NOMO-1 (cell line): Measurements from ENCODE around the gene QRFPR.
A peak's percentile ranks its signal among the peaks of the same experiment; 100 is the strongest.
"Not testable (repeated sequence)": the region's sequence is repeated elsewhere in the genome, so short reads cannot be mapped to it uniquely, and the experiment has no call there.

Source experiments
- DNase-seq, 2 experiments: peaks; one replicate each; lab custom pipeline; 2025; ENCODE audit not compliant: unreplicated experiment in 2 of 2; lab: John Stamatoyannopoulos, UW

Gene QRFPR

GRCh38 chr4:121380776-121381462 is at the start of gene QRFPR:
TSS of gene QRFPR (minus strand) at chr4:121381018. CDS start at chr4:121380647, 371 bp downstream.
- no peak for DNase-seq

GRCh38 chr4:121428721-121429120 is 47.9 kb upstream of the QRFPR start:
- no peak for DNase-seq

GRCh38 chr4:121421594-121421993 is 40.8 kb upstream of the QRFPR start:
- DNase-seq, result no peak

GRCh38 chr4:121411151-121411744 is 30.4 kb upstream of the QRFPR start:
- no peak for DNase-seq

DNA sequence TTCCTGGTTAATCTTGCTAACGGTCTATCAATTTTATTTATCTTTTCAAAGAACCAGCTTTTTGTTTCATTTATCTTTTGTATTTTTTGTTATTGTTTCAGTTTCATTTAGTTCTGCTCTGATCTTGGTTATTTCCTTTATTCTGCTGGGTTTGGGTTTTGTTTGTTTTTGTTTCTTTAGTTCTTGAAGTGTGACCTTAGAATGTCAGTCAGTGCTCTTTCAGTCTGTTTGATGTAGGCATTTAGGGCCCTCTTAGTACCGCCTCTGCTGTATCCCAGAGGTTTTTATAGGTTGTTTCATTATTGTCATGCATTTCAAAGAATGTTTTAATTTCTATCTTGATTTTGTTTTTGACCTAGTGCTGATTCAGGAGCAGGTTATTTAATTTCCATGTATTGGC is 27.7 kb upstream of the QRFPR start:
- not testable (repeated sequence) for DNase-seq

GRCh38 chr4:121400632-121401031 is 19.8 kb upstream of the QRFPR start:
- no peak for DNase-seq

GRCh38 chr4:121397941-121398601 is 17.3 kb upstream of the QRFPR start:
- no peak for DNase-seq

DNA sequence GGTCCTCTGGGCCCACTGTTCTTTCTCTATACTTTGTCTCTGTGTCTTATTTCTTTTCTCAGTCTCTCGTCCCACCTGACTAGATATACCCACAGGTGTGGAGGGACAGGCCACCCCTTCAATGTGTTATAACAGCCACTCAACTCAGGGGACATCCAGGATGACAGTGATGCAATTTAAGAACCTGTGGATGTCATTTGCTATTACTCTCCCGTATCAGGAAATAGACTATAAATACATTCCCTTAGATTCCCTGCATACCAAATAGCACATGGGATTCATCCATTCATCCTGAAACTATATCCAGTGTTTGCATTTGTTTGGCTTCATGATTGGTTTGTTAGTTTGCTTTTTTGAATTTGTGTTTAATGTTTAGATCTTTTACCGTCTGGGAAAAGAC is 16.6 kb upstream of the QRFPR start:
- DNase-seq, result no peak

- no peak for DNase-seq
Observed at GRCh38 chr4:121392426-121393086, 11.7 kb upstream of the QRFPR start.

DNA sequence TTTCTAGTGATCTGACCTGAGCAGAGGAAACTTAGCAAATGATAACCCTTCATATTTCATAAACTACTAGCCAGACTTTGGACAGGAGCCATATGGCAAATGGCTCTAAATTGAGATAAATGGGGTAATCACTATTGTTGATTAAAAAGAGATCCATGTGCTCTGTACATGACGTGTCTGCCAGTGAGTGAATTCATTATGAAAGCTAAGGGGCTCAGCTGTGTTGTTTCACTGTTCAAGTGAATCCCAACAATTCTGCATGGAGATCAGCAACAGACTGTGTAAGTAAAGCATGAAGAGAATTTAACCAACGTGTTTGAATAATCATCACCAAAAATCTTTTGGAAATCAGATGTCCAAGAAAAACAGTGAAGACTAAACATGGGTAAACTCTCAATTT is 9.5 kb upstream of the QRFPR start:
- no peak for DNase-seq

- DNase-seq, result no peak
Observed at GRCh38 chr4:121379276-121379675, 1.5 kb downstream of the QRFPR start.

DNA sequence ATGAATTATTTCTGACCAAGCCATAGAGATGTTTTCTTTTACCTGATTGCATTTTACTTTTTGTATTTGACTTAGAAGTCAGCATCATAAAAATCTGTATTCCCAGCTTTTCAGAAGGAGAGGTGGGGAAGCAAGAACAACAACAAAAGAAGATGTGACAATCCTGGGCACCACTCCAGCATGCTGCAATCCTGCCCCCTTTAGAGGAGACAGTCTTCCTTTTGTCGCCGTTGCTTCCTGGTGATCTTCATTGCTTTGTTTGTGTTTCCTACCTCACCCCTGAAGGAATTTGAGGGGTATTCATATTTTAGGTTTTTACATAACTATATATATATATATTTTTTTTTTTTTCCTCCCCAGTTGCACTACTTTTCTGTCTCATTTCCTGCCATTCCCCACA is 3.7 kb downstream of the QRFPR start:
- DNase-seq, result no peak

DNA sequence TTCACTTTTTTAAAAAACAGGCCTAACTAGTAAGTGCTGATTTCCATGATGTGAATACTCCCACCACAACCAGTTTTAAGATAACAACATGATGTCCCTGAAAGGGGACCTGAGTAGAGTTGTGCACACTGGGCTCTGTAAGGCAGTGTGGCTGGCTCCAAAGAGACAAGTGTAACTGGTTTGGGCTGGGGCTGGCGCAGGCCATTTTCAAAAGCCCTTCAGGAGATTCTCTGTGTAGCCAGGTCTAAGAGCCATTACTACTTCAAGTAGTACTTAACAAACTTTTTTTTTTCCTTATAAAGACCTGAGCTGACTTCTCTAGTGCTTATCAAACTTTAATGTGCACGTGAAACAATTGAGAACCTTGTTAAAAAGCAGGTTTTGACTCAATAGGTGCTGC is 4.3 kb downstream of the QRFPR start:
- DNase-seq, result no peak

DNA sequence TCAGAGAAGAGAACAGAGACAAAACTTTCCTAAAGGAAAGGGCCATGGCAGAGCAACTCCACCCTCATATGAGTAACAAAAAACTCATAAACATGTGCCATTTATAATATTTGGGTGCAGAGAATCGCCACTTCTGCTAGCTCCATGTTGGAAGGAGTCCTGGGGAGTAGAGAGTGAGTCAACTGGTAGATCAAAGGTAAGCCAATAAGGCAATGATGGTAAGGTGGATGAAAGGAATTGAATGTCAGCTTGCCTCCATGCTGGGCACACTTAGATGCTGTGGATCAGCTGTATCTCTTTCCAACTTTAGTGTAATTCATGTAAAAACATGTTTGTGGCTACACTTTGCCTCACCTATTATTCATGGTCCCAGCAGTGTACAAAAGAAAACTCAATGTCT is 4.7 kb downstream of the QRFPR start:
- DNase-seq, result no peak

DNA sequence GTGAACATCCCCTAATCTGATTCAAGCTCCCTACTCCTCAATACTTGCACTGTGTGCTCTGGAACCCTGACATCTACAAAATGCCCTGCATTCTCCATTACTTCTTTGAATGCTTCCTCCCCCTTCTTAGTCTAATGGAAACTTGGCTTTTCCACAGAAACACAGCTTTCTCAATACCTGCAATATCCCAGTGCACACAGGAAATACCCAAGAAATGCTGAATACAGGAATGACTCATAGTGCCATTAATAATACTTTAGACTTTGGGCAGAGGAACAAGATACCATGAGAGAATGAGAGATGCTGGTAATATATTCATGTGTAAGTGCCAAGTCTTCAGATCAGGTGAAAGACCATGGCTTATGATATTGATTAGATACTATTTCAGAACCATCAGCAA is 5.6 kb downstream of the QRFPR start:
- no peak for DNase-seq

DNA sequence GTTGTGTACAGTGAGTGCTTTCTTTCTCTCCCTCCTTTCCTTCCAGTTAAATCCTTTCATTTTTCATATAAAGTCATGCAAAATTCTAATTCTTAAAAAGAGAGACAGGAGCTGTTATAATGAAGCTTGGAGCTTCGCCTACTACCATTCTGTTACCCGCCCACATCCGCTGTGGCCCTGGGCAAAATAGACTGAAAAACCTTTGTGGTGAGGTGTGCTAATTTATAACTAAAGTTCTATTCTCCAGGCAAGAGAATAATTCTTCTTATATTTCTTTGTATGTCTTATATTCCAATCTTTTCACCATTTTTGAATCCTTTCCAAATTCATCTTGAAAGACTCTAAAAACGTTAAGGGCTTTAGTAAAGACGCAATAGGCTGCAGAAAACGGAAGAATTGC is 7.0 kb downstream of the QRFPR start:
- no peak for DNase-seq

GRCh38 chr4:121370729-121371325 is 10.0 kb downstream of the QRFPR start:
- DNase-seq, result peak in 1 of 2 experiments; percentile 20

GRCh38 chr4:121360495-121360894 is 20.3 kb downstream of the QRFPR start:
- DNase-seq, result no peak

- DNase-seq, result peak in 1 of 2 experiments; percentile 34
Observed at GRCh38 chr4:121358473-121358872, 22.3 kb downstream of the QRFPR start.

- DNase-seq, result no peak
Observed at GRCh38 chr4:121353213-121353612, 27.6 kb downstream of the QRFPR start.

- DNase-seq, result no peak
Observed at GRCh38 chr4:121344098-121344497, 36.7 kb downstream of the QRFPR start.
